Stimulated activated CD8-positive, alpha-beta memory T cell treated with anti-CD3 and anti-CD28 coated beads, Interleukin-7, amount 100 ng/mL, for 48 hours (primary cell): ENCODE measurements around the gene MED15.
"Not testable (repeated sequence)": the region's sequence is repeated elsewhere in the genome, so short reads cannot be mapped to it uniquely, and the experiment has no call there.

ENCODE experiments used
- DNase-seq, 2 donors: peaks; one replicate each; pipeline ENCODE4 v3.0.0-alpha.2; 2020; ENCODE audit warnings: low read depth in 1 of 2; ENCODE audit errors: extremely low read depth in 1 of 2

MED15 gene

DNA sequence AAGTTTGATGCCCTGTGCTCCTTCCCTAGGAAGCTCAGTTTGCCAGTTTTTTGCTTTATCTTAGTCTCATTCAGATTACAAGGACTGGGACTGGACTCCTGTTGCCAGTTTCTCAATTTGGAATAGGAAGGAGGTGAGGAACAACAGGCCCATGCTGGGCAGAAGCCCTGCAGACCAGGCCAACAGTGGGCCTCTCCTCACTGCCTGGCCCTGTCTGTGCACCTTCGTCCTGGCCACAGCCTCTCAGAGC lies 23.7 kb downstream of the MED15 start:
- DNase-seq, result no peak

DNA sequence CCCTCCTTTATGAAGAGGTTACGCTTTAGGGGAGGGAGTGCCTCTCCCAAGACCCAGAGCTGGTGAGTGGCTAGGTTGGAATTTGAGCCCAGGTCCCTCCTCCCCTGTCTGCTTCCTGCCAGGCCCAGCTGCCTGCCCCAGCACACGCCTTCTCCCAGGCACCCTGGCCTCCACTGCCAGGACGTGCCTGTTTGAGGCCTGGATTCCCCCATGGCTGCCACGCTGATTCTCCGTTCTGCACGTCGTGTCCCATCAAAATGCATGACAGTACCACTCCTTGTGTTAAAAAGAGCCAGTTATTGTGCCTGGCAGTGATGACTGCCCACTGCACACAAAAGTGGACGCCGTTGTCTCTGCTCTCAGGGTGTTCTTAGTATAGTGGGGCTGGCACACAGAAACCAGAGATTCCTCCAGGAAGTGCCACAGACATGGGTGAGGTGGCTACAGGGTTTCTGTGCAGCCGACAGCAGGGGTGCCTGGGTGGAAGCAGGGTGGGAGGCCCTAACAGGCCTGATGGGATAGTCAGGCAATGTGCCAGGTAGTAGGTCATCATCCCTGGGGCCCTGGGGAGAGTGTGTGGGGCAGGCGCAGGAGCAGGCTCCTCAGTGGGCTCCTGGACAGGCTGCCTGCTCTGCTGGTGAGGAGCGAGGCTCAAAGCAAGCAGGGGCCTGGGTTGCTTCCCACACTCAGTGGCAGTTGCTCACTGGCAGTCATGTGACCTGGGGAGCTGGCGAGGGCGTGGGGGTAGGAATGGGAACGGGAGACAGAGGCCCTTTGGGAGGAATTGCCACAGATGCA lies 24.2 kb downstream of the MED15 start:
- no peak for DNase-seq

DNA sequence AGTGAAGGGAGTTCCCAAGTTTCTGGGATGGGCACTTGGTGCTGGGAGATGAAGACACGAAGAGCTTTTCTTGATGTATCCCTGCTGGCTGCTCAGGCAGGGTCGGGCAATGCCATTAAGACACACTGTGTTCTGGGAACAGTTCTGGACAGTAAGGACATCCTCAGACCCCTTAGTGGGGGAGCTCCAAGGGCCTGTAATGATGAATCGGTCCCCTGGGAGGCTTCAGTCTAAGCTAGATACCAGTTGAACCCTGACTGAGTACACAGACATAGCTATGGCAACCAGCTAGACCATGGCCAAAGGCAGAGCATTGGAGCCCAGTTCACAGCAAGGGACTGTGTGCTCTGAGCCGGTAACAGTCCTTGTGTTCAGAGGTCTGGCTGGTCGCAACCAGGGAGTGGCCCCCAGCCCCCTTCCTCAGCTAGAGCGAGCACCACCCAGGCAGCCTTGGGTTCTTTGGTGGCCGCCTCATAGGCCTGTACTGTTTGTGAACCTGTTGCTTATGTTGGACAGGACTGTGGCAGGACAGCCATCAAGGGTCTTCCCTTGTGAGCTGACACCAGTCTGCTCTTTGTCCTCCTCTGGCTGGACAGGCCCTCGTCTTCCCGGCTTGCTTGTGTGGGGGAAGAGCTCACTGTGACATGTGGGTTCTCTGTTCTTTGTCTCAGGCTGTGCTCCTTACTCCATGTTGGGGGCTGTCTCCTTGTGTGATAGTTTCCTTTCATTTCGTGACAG lies 25.0 kb downstream of the MED15 start:
- DNase-seq, result no peak

DNA sequence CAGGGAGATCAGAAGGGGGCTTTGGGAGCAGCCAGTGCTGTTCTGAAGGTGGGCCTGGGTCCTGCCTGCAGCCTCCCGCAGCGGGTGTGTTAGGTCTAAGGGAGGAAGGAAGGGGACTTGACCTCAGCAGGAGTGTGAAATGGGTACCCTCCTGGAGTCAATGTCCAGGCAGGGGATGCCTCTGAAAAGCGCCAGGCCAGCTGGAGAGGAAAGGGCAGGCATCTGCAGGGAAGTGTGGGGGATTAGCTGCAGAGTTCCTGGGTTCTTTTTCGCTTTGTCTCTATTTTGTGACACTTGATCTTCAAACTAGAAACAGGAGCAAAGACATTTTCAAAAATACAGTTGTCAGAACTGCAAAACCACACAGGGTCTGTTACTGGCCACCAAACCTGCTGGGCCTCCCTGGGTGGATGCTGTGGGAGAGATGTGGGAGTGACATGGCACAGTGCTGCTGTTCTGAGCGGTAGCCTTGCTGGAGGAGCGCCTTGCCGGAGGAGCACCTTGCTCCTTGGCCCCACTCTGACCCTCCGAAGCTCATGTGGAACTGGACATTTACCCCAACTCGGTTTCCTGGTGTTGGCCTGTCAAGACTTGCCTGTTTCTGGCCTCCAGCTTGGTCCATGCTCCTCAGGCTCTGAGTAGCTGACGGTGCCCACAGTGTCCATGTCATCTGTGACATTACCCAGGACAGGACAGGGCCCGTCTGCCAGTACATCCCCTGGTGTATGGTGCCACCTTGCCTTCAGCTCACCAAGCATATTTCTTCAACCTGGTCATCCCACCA lies 25.9 kb downstream of the MED15 start:
- no peak for DNase-seq

DNA sequence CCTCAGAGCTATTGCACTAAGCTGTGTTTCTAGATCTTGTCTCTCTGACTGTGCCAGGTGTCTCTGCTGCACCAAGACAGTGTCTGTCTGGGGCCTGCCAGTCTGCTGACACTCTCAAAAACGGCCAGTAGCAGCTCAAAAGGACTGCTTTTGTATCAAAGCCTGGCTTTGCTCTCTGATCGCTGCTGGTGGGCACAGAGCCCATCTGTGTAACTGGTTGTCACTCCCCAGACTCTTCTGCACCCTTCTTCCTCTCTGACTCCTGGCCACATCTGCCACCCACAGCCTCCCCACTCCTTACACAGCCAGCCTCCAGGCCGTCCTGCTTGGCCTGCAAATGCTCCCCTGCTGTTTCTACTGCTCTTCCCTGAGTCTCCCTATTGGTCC lies 26.5 kb downstream of the MED15 start:
- no peak for DNase-seq

DNA sequence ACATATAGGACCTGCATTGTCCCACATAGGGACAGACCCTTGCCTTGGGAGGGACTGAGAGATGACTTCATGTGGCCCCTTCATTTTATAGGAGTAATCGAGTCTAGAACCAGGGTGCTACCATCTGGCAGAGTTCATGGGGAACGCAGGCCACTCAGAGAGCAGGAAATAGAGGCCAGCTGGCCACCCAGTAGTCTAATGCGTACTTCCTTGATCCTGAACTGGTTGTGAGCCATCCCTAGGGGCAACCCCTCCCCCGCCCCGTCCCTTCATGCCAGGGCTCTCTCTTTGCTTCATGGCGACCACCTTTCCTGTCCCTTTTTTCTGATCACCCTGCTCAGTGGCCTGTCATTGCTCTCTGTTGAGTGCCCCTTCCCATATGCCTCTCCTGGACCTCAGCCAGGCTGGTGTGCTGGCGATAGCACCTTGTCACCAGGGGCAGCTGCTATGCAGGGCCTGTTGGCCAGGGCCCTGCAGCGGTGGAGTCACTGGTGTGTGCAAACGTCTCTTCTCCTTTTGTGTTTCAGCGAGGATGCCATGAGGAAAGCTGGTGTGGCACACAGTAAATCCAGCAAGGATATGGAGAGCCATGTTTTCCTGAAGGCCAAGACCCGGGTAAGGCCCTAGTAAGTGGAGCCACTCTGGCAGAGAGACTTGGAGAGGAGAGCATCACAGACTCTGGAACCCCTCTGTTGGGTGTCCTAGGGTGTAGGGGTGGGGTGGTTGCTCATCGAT lies 29.3 kb downstream of the MED15 start:
- no peak for DNase-seq

DNA sequence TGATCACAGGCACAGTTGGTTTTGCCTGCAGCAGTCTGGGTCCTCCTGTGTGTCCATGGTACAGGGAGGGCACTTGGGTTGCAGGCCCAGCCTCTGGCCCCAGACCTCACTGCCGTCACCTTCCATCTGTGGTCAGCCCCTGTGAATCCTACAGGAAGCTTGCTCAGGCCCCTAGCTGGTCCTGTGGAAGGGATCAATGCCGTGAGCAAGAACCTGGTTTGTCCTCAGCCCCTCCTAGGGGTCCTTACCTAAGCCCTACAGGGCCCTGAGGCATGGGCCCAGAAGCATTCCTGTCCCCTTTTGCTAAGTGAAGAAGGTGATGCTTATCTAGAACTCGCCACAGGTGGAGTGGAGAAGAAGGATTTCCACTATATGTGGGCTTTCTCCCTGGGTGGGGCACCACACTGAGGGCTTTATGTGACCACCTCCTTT lies 29.9 kb downstream of the MED15 start:
- DNase-seq, result no peak

DNA sequence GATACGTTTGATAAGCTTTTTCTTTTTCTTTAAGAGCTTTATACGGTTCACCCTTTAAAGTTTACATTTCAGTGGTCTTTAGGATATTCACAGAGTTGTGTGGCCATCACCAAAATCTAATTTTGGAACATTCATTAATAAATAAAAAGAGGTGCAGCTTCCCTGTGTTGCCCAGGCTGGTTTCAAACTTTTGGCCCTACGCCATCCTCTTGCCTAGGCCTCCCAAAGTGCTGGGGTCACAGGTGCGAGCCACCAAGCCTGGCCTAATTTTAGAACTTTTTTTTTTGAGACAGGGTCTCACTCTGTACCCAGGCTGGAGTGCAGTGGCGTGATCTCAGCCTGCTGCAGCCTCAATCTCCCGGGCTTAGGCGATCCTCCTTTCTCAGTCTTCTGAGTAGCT lies 30.6 kb downstream of the MED15 start:
- no peak for DNase-seq

DNA sequence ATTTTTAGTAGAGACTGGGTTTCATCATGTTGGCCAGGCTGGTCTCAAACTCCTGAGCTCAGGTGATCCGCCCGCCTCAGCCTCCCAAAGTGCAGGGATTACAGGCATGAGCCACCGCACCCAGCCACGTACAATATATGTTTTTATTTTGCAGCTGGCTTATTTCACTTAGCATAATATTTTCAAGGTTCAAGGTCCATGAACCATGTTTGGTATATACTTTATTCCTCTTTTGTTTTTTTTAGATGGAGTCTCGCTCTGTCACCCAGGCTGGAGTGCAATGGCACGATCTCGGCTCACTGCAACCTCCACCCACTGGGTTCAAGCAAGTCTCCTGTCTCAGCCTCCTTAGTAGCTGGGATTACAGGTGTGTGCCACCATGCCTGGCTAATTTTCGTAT lies 31.5 kb downstream of the MED15 start:
- DNase-seq, result not testable (repeated sequence)

DNA sequence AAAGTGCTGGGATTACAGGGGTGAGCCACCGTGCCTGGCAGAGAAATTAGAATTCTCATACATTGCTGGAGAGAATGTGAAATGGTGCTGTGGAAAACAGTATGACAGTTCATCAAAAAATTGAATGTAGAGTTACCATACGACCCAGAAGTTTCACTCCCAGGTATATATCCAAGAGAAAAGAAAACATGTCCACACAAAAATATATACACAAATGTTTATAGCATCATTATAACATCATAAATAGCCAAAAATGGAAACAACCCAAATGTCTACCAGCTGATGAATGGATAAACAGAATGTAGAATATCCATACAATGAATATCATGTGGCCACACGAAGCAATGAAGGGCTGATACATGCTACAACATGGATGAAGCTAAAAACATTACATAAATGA lies 34.6 kb downstream of the MED15 start:
- DNase-seq, result no peak

DNA sequence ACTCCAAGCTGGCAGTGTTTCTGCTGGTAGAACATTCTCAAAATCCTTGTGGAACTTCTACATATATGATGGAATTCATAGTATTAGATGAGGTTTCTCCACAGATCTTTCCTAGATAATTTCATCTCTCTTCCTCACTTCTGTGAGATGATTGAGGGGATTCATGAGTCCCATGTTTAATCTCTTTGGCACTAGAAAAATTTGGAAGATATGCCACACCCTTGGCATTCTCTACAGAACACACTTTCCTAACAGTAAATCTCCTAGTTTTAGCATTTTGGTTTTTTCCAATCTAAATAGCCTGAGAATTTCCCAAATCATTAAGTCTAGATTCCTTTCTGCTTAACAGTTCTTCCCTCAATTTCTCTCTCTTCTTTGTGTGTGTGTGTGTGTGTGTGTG lies 35.3 kb downstream of the MED15 start:
- no peak for DNase-seq

DNA sequence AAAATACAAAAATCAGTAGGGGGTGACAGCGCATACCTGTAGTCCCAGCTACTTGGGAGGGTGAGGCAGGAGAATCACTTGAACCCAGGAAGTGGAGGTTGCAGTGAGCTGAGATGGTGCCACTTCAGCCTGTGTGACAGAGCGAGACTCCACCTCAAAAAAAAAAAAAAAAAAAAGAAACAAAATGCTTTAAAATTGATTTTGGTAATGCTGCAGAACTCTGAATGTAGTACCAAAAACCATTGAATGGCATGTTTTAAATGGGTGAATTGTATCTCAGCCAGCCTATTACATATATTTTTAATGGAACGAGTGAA lies 37.9 kb downstream of the MED15 start:
- DNase-seq, result not testable (repeated sequence)

DNA sequence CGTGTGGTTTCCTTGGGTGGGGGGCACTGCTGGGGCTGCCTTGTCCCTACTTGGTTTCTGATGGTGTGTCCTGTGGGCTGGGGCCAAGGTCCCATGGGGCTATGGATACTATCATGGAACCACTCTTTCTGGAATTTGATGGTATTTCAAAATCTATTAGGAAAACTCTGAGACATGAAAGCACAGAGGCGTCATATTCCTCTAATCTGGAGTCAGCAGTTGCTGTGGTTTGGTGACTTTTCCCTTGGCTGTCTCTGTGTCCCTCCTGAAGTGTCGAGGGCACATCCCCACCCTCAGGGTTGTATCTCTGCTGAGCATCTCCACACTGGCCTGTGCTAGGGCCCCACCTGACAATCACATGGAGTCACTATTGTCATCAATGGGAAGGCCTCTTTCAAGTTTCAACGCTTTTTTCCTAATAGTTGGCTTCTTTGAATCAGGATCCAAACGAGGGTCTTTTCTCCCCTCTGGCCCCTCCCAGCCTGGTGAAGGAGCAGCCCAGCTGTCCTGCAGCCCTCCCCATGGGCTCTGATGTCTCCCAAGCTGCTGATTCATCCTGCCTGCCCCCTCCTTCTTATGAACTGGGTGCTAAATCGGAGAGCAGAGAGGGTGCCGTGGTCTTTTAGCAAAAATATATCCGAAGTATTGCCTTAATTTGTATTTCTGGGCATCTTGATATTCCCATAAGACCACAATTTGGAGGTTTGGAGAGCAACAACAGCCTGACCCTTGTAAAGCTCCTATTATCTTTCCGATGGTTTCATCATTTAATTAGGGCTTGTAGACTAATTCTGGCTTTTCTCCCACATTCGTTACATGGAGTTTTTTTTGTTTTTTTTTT lies 38.5 kb downstream of the MED15 start:
- DNase-seq, result no peak

DNA sequence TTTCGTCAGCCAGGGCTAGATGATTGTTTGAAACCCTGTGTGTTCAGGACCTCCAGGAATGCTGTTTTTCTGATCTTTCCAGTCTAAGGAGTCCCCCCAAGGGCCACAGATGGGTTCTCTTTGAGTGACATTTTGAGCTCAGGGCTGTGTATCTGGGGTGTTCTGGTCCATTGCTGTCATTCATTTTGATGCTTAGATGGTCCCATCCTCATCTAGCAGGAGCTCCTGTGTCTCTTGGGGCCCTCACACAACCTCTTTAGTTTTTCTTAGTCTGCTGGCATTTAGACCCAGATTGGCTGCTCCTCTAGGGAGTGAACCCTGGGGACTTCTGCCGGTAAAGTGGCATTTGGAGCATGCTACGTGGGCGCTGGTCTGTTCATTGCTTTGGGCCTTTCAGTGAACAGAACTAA lies 39.1 kb downstream of the MED15 start:
- no peak for DNase-seq

DNA sequence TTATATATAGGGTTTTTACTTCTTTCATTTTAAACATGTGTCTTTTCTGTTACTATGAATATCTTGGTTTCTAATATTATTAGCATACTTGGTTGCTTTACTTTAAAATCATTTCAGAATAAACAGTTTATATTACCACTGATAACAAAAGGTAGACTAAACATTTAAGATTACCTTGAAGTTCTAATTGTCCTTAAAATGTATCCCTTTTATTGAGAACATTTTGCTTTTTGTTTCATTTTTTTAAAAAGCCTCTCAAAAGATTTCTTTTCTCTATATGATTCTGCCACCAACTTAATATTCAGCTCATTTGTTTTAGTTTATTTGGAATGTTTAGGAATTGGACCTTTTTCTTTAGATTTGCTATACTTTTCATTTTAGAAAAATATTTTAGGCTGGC lies 39.6 kb downstream of the MED15 start:
- no peak for DNase-seq

DNA sequence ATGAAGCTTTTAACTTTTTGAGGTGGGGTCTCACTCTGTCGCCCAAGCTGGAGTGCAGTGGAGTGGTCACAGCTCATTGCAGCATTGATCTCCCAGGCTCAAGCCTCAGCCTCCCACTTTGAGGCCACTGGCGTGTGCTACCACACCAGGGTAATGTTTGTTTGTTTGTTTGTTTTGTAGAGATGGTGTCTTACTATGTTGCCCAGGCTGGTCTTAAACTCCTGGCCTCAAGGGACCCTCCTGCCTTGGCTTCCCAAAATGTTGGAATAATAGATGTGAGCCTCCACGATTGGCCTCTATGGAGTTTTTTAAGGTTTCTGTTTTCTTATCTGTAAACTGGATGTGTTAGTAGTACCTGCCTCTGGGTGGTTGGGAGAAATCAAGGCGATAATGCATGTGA lies 41.4 kb downstream of the MED15 start:
- no peak for DNase-seq

DNA sequence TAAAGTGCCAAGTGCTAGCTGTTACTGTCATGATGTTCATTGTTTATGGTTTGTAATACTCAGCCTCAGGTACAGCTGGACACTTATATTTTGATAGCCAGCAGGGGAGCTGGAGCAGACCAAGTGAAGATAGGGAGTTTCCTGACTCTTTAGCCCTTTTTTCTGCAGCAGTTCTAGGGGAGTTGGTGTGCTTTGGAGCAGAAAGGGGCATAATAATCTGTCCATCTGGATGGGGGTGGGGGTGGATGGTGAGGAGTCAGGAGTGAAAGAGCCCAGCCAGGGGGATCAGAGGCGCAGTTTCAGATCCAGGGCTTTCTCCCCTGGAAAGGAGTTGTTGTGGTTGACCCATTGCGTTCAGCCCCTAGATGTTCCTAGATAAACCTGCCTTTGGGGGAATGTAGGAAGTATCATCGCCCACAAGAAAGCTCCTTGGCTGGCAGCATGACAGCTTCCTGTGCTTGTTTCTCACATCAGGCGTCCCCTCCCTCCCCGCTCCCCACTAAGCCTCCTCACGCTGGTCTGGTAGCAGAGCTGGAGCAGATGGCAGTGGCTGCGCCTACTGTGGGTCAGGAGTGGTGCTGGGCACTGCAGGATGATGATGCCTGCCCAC lies 41.9 kb downstream of the MED15 start:
- no peak for DNase-seq

DNA sequence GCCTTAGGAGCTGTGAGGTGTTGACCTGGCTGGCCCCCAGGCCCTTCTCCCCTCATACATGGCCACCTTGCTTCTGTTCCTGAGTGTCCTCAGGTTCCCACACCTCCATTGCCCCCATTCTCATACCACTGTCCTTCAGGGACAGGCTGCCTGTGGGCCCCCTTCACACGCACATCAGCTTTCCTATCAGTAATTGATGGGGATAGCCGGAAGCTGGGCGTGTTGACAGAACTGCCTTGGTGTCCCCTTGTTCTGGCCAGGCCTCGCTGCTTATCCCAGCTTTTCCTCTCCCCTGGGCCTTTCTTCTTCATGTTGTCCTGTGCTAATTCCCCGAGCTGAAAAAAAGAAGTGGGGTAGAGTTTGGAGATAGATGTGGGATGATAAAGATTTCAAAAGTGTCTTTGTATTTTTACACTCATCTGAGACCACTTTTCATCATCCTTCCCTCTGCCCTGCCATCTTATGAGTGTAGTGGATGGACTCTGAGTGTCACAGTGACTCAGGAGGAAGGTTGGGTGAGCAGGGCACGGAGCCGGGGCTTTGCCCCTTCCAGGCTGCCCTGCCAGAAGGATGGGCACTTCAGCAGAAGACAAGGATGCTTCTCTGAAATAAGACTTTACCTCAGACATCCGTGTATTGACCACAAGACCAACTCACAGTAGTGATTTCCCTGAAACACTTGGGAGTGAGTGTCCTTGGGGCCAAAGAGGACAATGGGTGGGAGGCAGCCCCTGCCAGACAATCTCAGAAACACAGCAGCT lies 42.8 kb downstream of the MED15 start:
- no peak for DNase-seq
